H9 (cell line): Measurements from ENCODE around the gene XPC. TPM values are rescaled to one million over a fixed set of nuclear protein-coding genes. Genes with fewer than 3 reads are reported as not detected.

Experiments
- DNase-seq: peaks from one replicate; pipeline ENCODE4 v3.0.0-alpha.2; 2017
- H2AFZ ChIP-seq: one replicate; pipeline ENCODE4 v1.6.1; 2013; ENCODE audit warnings: mild to moderate bottlenecking, low read length, control low read depth, moderate library complexity
- H2AK5ac ChIP-seq: 2 replicates; pipeline ENCODE4 v1.6.1; 2013; ENCODE audit warnings: low read length, control low read depth, mixed read lengths; ENCODE audit not compliant: insufficient read length
- H2BK120ac ChIP-seq: one replicate; pipeline ENCODE4 v1.6.1; 2013; ENCODE audit warnings: low read depth, mild to moderate bottlenecking, low read length, control low read depth, inconsistent platforms; ENCODE audit not compliant: poor library complexity, severe bottlenecking
- H2BK12ac ChIP-seq: 2 replicates; pipeline ENCODE4 v1.6.1; 2013; ENCODE audit warnings: low read length, control low read depth, mixed read lengths, low read depth; ENCODE audit not compliant: insufficient read length
- H2BK15ac ChIP-seq: 2 replicates; pipeline ENCODE4 v1.6.1; 2013; ENCODE audit warnings: low read depth, low read length, control low read depth
- H2BK20ac ChIP-seq: one replicate; pipeline ENCODE4 v1.6.1; 2013; ENCODE audit warnings: low read depth, mild to moderate bottlenecking, low read length, control low read depth, inconsistent platforms; ENCODE audit not compliant: poor library complexity, severe bottlenecking
- H2BK5ac ChIP-seq: 2 replicates; pipeline ENCODE4 v1.6.1; 2013; ENCODE audit warnings: low read length, control low read depth, mixed read lengths; ENCODE audit not compliant: insufficient read length
- H3K14ac ChIP-seq: 2 replicates; pipeline ENCODE4 v1.6.1; 2013; ENCODE audit warnings: low read length, control low read depth; ENCODE audit not compliant: insufficient read depth
- H3K18ac ChIP-seq: 2 replicates; pipeline ENCODE4 v1.6.1; 2013; ENCODE audit warnings: low read depth, mild to moderate bottlenecking, mixed read lengths, low read length, control low read depth; ENCODE audit not compliant: insufficient read length
- H3K23ac ChIP-seq: 2 replicates; pipeline ENCODE4 v1.6.1; 2013; ENCODE audit warnings: low read length, control low read depth, mixed read lengths, low read depth; ENCODE audit not compliant: insufficient read length
- H3K23me2 ChIP-seq: 2 replicates; pipeline ENCODE4 v1.6.1; 2013; ENCODE audit warnings: low read depth, mild to moderate bottlenecking, mixed read lengths, low read length, control low read depth; ENCODE audit not compliant: insufficient read length, poor library complexity, severe bottlenecking
- H3K27ac ChIP-seq: 2 replicates; pipeline ENCODE4 v1.5.1; 2013; ENCODE audit warnings: low read length, control low read depth, mixed read lengths, low read depth; ENCODE audit not compliant: insufficient read length
- H3K27me3 ChIP-seq: 2 replicates; pipeline ENCODE4 v1.6.1; 2013; ENCODE audit warnings: low read length, control low read depth, inconsistent platforms; ENCODE audit not compliant: insufficient read depth
- H3K4ac ChIP-seq: 2 replicates; pipeline ENCODE4 v1.6.1; 2013; ENCODE audit warnings: low read depth, mild to moderate bottlenecking, control low read depth, inconsistent platforms, low read length, moderate library complexity
- H3K4me1 ChIP-seq: 2 replicates; pipeline ENCODE4 v1.6.1; 2013; ENCODE audit warnings: low read length, control low read depth, inconsistent platforms; ENCODE audit not compliant: insufficient read depth
- H3K4me2 ChIP-seq: 2 replicates; pipeline ENCODE4 v1.6.1; 2013; ENCODE audit warnings: low read length, control low read depth, mixed read lengths; ENCODE audit not compliant: insufficient read length, insufficient read depth
- H3K56ac ChIP-seq: 2 replicates; pipeline ENCODE4 v1.6.1; 2013; ENCODE audit warnings: low read depth, mild to moderate bottlenecking, mixed read lengths, low read length, control low read depth; ENCODE audit not compliant: insufficient read length
- H3K79me1 ChIP-seq: 2 replicates; pipeline ENCODE4 v1.6.1; 2013; ENCODE audit warnings: low read depth, mild to moderate bottlenecking, moderate library complexity, low read length, control low read depth, inconsistent platforms; ENCODE audit not compliant: insufficient read depth, poor library complexity, severe bottlenecking
- H3K79me2 ChIP-seq: 2 replicates; pipeline ENCODE4 v1.6.1; 2013; ENCODE audit warnings: low read length, control low read depth, inconsistent platforms; ENCODE audit not compliant: insufficient read depth
- H3K9ac ChIP-seq: 2 replicates; pipeline ENCODE4 v1.6.1; 2013; ENCODE audit warnings: low read length, control low read depth, mixed read lengths; ENCODE audit not compliant: insufficient read length; ENCODE audit errors: extremely low read depth
- H3K9me3 ChIP-seq: one replicate; pipeline ENCODE4 v1.6.1; 2013; ENCODE audit warnings: low read depth, low read length, inconsistent platforms; ENCODE audit not compliant: control insufficient read depth
- H3T11ph ChIP-seq: one replicate; pipeline ENCODE4 v1.6.1; 2013; ENCODE audit warnings: mild to moderate bottlenecking, low read length, control low read depth, inconsistent platforms
- H4K20me1 ChIP-seq: one replicate; pipeline ENCODE4 v1.6.1; 2013; ENCODE audit not compliant: control insufficient read depth, insufficient read length, insufficient read depth
- H4K5ac ChIP-seq: 2 replicates; pipeline ENCODE4 v1.6.1; 2013; ENCODE audit warnings: low read depth, mild to moderate bottlenecking, mixed read lengths, low read length, control low read depth; ENCODE audit not compliant: insufficient read length
- H4K8ac ChIP-seq: replicated peaks from 2 replicates; pipeline ENCODE4 v1.6.1; 2013; ENCODE audit warnings: low read length, control low read depth, mixed read lengths, low read depth; ENCODE audit not compliant: insufficient read length
- H4K91ac ChIP-seq: 2 replicates; pipeline ENCODE4 v1.6.1; 2013; ENCODE audit warnings: low read depth, mild to moderate bottlenecking, moderate library complexity, mixed read lengths, low read length, control low read depth; ENCODE audit not compliant: insufficient read length
- H3K27ac Mint-ChIP-seq, 3 experiments: 2 replicates in 2 of 3; 3 replicates in 1 of 3; pipeline ENCODE4 v1.8.0; 2020 to 2021; ENCODE audit warnings: mixed read lengths in 3 of 3, mild to moderate bottlenecking in 1 of 3, moderate library complexity in 1 of 3
- H3K27me3 Mint-ChIP-seq: 2 replicates; pipeline ENCODE4 v1.8.0; 2021; ENCODE audit warnings: low read depth, mild to moderate bottlenecking, moderate library complexity, mixed read lengths
- H3K36me3 Mint-ChIP-seq, 3 experiments: 2 replicates in 2 of 3; 3 replicates in 1 of 3; pipeline ENCODE4 v1.8.0; 2020 to 2021; ENCODE audit warnings: low read depth in 3 of 3, mixed read lengths in 3 of 3; ENCODE audit not compliant: insufficient read depth in 1 of 3
- H3K4me1 Mint-ChIP-seq, 2 experiments: 2 replicates each; pipeline ENCODE4 v1.8.0; 2020; ENCODE audit warnings: mixed read lengths in 2 of 2
- H3K4me3 Mint-ChIP-seq, 2 experiments: 2 replicates in 1 of 2; 3 replicates in 1 of 2; pipeline ENCODE4 v1.8.0; 2020 to 2021; ENCODE audit warnings: mild to moderate bottlenecking in 2 of 2, mixed read lengths in 2 of 2, moderate library complexity in 1 of 2
- H3K9me3 Mint-ChIP-seq, 2 experiments: 2 replicates in 1 of 2; 3 replicates in 1 of 2; pipeline ENCODE4 v1.8.0; 2020; ENCODE audit warnings: mild to moderate bottlenecking in 2 of 2, mixed read lengths in 2 of 2, moderate library complexity in 1 of 2
- WGBS: extraction: QIAGEN DNeasy Blood & Tissue Kit; methylation state at CpG from one replicate; pipeline ENCODE4 v1.1.7; 2013; ENCODE audit warnings: missing lambda C conversion rate, low lambda C conversion rate, mixed read lengths; ENCODE audit not compliant: insufficient read length; ENCODE audit errors: extremely low coverage; 5-methylcytosine and 5-hydroxymethylcytosine counted together
- total RNA-seq: library from RNA; stranded (reverse); gene quantifications from 2 replicates; pipeline ENCODE4 v1.2.1, GENCODE V29; 2021
- TF ChIP-seq, protein P1 (sequence below): fragments of 200-600 bp; sonication (generic); conservative IDR thresholded peaks from 3 replicates; pipeline ENCODE4 v1.8.0; 2021; ENCODE audit warnings: antibody characterized with exemption, mild to moderate bottlenecking

The XPC gene
- total RNA-seq, 1 experiment from 2014 or later = 30.3 TPM

DNA sequence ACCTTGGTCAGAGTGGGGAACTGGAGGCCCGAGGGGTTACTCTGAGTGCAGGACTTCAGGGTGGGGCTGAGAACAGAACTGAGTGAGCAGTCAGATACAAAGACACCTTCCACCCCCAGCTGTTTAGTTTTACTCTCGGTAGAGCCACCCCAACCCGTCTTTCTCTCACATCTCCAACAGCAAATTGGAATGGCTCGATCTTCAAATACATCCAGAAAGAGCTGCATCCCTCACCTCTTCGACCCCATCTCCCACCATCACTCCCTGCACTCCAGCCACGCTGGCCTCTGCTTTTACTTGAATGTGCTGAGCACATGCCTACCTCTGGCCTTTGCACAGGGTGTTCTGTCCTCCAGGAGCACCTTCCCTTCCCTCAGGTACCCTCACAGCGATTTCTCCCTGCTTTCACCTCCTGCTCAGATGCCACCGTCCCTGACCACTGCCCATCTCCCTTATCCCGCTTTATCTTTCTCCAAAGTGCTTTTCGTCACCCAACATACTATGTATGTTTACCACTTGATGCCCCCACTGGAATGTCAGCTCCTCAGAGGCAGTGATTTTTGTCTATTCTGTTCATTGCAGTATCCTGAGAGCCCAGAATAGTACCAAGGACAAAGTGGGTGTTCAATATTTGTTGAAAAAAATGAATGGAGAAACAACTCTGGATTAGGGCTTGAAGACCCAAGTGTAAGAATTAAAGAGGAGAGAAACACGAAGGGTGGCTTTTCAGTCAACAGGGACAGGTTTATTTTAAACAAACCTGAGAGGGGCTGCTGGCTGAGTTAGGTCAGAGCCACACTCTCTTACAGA is 58.1 kb downstream of the XPC start:
- Histone ChIP-seq H3K23ac (no peak overlapping the region), H2AFZ (no peak overlapping the region), H2AK5ac (no peak overlapping the region), H3K9ac (no peak overlapping the region), H4K20me1 (no peaks in the 10 kb centered on the region), H4K91ac (no peak overlapping the region), H2BK120ac (no peak overlapping the region), H2BK20ac (no peak overlapping the region), H4K5ac (no peak overlapping the region), H3K79me1 (no peaks in the 10 kb centered on the region), H3K9me3 (no peaks in the 10 kb centered on the region), H3K14ac (no peak overlapping the region), H2BK12ac (no peak overlapping the region), H3K4ac (no peak overlapping the region), H3K79me2 (no peaks in the 10 kb centered on the region; the same call in 1 of the 2 replicates), H2BK15ac (no peak overlapping the region), H2BK5ac (no peak overlapping the region), H3K4me1 (no peaks in the 10 kb centered on the region), H3K4me2 (no peak overlapping the region), H3K56ac (no peak overlapping the region), H3K18ac (no peak overlapping the region), H4K8ac (no peak overlapping the region), H3K23me2 (peaks cover 11% of the 10 kb centered on the region), H3K27me3 (no peaks in the 10 kb centered on the region), H3T11ph (no peak overlapping the region), H3K27ac (no peak overlapping the region)
- WGBS = no CpG with 5 or more reads among the region's 11 CpGs
- Mint-ChIP-seq H3K4me3 (no peak overlapping the region), H3K9me3 (peaks cover 0 to 8% of the 10 kb centered on the region in 2 experiments; a peak in 4 of 5 replicates), H3K4me1 (peaks cover 32 to 43% of the 10 kb centered on the region in 2 experiments), H3K27ac (no peak overlapping the region; a peak in 1 of 7 replicates), H3K36me3 (peaks cover 26 to 31% (median 29%) of the 10 kb centered on the region in 3 experiments), H3K27me3 (peaks cover 3% of the 10 kb centered on the region; the same call in 1 of the 2 replicates)
- DNase-seq = no peak
- TF ChIP-seq, protein P1, sequence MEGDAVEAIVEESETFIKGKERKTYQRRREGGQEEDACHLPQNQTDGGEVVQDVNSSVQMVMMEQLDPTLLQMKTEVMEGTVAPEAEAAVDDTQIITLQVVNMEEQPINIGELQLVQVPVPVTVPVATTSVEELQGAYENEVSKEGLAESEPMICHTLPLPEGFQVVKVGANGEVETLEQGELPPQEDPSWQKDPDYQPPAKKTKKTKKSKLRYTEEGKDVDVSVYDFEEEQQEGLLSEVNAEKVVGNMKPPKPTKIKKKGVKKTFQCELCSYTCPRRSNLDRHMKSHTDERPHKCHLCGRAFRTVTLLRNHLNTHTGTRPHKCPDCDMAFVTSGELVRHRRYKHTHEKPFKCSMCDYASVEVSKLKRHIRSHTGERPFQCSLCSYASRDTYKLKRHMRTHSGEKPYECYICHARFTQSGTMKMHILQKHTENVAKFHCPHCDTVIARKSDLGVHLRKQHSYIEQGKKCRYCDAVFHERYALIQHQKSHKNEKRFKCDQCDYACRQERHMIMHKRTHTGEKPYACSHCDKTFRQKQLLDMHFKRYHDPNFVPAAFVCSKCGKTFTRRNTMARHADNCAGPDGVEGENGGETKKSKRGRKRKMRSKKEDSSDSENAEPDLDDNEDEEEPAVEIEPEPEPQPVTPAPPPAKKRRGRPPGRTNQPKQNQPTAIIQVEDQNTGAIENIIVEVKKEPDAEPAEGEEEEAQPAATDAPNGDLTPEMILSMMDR = no peak
